Measurements from ENCODE around the gene TXK. TPM values are rescaled to one million over a fixed set of nuclear protein-coding genes. Genes with fewer than 3 reads are reported as not detected.

Gene TXK
- not detected in 2 replicates for total RNA-seq

GRCh38 chr4:48134081-48134480 is at the start of gene TXK:
TXK (minus strand) TSS chr4:48134250; CDS start chr4:48134170, 80 bp downstream.

Other genes with a start within 250 kb of the TXK start
- 6.7 and 7.6 TPM in 2 replicates for gene NFXL1, start 219.7 kb downstream of the TXK start, total RNA-seq
- not detected in 2 replicates for gene CNGA1, start 117.6 kb downstream of the TXK start, total RNA-seq
- 0.54 and 1.6 TPM in 2 replicates for gene NIPAL1, start 117.5 kb downstream of the TXK start, total RNA-seq
- 0.16 TPM in 1 of 2 replicates, not detected in the other for gene TEC, start 135.6 kb upstream of the TXK start, total RNA-seq
- 24.1 and 56.3 TPM in 2 replicates for gene SLAIN2, start 207.3 kb upstream of the TXK start, total RNA-seq

Data from cardiac atrium fibroblast (primary cell).